SW480 (cell line): ENCODE data around the gene CTLA4.
"Not testable (repeated sequence)": the region's sequence is repeated elsewhere in the genome, so short reads cannot be mapped to it uniquely, and the experiment has no call there.

ENCODE experiments used
- DNase-seq: peaks from one replicate; pipeline ENCODE4 v3.0.0-alpha.2; 2016; ENCODE audit warnings: low spot score

Gene CTLA4

DNA sequence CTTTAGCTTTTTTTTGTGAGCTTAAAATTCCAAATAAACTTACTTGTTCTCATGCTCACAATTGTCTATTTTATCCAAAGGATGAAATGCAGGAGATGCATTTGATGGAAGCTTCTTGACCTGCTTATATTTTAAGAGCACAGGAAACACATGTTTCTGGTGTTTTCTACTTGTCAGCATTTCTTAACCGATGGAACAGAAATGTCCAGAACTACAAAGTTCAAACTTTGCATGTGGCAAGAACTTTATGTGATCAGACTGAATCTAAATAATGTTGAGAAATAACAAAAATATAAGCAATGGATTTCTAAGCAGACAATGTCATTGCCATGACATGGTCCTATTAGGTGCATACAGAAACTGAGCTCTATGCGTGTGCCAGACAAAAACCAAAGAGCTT, 9.9 kb upstream of the CTLA4 start:
- no peak for DNase-seq

DNA sequence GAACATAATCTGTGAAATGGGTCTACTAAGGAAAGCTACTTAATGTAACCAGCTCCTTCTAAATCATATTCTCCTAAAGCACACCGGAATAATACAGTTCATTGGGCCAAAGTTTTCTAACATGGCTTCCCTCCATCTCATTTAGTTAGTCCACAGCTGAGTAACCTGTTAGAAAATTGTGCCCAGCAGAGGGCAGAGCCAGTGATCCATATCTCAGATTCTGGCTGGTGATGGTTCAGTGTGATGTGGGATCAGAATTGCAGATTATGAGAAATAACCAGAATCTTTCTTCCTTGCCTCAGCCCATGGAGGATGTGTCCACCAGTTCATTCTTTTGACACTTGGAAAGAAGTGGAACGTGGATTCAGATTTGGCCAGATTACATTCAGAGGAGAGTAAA, 9.4 kb upstream of the CTLA4 start:
- no peak for DNase-seq

DNA sequence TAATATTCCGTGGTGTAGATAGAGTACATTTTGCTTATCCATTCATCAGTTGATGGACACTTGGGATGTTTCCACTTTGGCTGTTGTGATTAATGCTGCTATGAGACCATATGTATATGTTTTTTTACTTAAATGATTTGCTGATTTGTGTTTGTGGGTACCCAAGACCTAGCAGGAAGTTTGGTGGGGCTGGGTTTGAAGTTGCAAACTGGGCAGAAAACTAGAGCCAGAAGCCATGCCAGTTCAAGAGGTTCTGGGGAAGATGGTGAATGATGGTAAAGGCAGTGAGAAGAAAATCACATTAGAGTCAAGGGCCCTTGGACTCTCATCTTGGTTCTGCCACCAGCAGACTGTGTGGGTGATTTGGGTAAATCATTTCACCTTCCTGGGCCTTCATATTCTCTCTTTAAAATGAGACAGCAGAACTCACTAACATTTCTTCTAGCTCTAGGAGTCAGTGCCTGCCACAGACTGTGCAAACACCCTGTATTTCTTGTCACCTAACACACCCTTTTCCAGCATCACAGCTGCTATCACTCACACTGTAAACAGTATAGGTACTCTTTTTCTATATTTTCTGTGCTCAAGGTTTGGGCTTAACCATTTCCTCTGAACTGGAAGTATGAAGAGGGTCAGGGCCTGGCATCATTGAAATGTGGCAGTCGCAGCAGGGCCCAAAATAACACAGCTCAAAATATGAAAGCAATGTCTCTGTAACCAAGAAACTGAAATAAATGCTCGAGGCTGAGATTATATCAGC, 8.4 kb upstream of the CTLA4 start:
- DNase-seq: no peak

DNA sequence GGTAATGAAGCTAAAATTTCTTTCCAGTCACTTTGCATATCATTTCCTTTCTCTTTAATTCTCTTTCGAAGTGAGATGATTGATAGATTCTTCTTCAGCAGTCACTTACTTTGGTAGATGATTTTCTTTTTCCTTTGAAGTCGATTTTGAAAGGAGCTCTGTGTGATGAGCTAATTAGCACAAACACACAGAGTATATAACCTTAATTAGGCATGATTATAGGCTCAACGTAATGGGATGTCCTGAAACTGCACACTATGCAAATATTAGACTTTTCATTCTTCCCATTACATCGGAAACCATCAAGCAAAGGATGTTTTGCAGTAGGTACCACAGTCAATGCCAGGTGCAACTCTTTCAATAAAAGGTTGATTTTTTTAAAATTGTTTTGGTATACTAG, 6.4 kb upstream of the CTLA4 start:
- no peak for DNase-seq

DNA sequence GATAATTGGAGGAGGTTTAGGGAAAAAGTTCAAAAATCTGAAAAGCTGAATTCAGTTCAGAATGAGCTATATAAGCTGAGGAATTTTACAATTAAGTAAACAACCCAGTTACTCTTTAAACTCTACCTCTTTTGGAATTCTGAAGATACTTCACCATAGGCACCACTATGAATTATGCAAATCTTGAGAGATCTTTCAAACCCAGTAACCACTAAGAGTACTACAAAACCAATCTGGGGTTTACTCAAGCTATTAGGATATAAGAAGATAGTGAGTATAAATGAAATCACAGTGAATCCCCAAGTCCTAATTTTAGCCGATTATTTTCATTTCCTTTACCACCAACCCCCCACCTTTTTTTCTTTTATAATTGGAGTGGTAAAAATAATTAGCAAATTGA, 6.0 kb upstream of the CTLA4 start:
- no peak for DNase-seq

DNA sequence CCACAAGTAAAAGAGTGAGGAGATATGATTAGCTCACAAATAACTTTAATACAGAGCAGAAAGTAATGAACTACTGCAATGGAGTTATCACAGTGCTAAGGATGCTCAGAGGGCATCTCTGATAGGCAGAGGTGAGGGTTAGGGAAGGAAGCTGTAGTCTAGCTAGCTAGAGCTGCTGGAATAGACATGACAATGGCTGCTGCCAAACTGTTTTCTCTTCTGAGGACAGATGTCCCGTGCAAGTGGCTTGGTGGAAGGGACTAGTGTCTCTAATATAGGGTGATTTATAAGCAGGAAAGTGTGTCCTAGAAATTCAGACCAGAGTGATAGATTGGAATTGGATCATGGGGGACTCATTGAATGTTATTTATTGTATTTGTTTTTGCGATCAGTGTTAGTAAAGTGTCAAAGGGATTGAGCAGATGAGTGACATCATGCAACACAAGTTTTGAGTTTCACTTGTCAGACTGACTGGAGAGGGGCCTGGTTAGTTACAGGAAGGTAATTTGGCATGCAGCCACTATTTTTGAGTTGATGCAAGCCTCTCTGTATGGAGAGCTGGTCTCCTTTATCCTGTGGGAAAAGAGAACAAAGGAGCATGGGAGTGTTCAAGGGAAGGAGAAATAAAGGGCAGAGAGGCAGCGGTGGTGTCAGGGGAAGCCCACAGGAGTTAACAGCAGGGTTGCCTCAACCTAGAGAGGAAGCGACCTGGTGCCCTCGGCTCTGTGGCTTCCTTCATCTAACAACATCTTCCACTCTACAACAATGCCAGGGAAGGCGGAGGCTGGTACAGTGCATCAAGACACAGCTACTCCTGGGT, 1.9 kb downstream of the CTLA4 start:
- no peak for DNase-seq

DNA sequence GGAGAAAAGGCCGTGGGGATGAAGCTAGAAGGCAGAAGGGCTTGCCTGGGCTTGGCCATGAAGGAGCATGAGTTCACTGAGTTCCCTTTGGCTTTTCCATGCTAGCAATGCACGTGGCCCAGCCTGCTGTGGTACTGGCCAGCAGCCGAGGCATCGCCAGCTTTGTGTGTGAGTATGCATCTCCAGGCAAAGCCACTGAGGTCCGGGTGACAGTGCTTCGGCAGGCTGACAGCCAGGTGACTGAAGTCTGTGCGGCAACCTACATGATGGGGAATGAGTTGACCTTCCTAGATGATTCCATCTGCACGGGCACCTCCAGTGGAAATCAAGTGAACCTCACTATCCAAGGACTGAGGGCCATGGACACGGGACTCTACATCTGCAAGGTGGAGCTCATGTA, 2.9 kb downstream of the CTLA4 start:
- no peak for DNase-seq

DNA sequence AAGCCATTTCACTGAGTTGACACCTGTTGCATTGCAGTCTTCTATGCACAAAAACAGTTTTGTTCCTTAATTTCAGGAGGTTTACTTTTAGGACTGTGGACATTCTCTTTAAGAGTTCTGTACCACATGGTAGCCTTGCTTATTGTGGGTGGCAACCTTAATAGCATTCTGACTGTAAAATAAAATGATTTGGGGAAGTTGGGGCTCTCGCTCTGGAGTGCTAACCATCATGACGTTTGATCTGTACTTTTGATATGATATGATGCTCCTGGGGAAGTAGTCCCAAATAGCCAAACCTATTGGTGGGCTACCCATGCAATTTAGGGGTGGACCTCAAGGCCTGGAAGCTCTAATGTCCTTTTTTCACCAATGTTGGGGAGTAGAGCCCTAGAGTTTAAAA, 3.4 kb downstream of the CTLA4 start:
- DNase-seq: no peak

DNA sequence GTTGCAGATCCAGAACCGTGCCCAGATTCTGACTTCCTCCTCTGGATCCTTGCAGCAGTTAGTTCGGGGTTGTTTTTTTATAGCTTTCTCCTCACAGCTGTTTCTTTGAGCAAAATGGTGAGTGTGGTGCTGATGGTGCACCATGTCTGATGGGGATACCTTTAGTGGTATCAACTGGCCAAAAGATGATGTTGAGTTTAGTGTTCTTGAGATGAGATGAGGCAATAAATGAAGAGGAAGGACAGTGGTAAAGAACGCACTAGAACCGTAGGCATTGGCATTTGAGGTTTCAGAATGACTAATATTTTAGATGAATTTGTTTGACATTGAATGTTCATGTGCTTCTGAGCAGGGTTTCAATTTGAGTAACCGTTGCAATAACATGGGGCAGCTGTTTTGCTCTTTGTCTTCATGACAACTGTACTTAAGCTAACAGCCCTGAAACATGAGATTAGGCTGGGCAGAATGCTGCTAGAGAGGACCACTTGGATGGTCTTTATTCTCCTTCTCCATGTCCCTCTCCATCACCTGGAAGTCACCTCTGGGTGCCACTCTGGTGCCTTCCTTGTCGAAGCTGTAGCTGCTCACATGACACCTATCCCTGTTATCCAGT, 3.9 kb downstream of the CTLA4 start:
- DNase-seq: no peak

DNA sequence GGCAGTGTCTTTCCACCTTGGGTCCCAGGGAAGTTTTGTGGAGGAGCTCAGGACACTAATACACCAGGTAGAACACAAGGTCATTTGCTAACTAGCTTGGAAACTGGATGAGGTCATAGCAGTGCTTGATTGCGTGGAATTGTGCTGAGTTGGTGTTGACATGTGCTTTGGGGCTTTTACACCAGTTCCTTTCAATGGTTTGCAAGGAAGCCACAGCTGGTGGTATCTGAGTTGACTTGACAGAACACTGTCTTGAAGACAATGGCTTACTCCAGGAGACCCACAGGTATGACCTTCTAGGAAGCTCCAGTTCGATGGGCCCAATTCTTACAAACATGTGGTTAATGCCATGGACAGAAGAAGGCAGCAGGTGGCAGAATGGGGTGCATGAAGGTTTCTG, 5.9 kb downstream of the CTLA4 start:
- DNase-seq: no peak

DNA sequence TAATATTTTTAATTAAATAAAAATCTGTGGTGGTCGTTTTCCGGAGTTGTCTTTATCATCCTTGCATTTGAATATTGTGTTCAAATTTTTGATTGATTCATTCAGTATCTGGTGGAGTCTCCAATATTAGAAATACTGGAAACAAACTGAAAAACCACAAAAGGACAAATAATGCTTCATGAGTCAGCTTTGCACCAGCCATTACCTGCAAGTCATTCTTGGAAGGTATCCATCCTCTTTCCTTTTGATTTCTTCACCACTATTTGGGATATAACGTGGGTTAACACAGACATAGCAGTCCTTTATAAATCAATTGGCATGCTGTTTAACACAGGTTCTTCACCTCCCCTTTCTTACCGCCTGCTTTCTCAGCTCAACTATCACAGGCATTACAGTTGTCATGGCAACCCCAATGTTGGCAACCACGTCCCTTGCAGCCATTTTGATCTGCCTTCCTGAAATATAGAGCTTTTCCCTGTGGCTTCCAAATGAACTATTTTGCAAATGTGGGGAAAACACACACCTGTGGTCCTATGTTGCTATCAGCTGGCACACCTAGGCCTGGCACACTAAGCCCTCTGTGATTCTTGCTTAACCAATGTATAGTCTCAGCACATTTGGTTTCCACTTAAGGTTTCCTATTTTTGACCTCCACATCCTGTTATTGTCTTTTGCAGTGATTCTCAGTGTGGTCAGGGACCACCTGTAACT, 6.5 kb downstream of the CTLA4 start:
- DNase-seq: no peak

DNA sequence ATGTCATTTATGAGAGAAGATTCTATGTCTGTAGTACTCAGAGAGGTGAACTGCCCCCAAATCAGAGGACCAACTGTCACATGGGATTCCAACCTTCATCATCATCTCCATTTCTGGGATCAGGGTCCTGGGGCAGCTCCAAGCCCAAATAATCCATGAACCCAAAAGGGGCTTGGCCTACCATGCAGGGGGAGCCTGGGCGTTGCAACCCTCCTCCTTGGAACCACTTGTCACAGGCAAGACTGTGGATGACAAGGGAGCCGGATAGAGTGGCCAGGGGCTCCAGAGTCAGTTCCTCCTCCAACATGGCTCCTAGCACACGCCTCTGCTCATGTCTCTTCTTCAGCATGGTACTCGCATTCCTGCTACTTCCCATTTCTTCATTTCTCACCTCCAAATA, 7.9 kb downstream of the CTLA4 start:
- no peak for DNase-seq

DNA sequence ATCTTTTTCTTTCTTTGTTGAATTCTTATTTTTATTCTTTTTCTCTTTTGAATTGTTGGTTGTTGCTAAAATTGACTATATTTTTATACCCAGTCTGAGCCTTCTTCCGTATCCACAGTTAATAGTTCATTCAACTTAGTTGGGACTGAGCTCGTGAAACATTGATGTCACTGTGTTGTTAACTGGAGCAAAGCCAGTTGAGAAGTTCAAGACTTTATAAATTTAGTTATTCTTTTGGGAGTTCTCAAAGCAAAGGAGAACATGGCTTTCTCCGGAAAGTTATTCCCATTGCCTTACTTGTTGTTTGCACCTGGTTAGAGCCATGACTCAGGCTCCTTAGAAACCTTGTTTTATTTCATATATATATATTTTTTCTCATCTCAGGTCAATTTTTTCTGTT, 8.8 kb downstream of the CTLA4 start:
- DNase-seq: no peak

DNA sequence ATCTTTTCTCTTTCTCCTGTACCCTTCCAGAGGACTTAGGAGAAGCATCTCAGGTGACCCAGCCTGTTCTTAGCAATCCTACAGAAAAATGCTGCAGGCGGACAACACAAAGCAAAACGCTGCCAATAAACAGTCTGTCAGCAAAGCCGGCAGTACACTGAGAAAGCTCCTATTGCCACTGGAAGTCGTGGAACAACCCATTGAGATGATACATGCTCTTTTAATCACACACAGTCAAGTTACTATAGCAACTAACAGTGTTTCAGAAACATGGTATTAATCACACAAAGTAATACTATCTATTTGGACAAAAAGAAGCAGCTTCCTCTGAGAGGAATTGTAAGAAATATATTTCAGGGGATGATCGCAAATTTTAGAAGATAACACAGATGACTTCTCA, 10.5 kb downstream of the CTLA4 start:
- no peak for DNase-seq

DNA sequence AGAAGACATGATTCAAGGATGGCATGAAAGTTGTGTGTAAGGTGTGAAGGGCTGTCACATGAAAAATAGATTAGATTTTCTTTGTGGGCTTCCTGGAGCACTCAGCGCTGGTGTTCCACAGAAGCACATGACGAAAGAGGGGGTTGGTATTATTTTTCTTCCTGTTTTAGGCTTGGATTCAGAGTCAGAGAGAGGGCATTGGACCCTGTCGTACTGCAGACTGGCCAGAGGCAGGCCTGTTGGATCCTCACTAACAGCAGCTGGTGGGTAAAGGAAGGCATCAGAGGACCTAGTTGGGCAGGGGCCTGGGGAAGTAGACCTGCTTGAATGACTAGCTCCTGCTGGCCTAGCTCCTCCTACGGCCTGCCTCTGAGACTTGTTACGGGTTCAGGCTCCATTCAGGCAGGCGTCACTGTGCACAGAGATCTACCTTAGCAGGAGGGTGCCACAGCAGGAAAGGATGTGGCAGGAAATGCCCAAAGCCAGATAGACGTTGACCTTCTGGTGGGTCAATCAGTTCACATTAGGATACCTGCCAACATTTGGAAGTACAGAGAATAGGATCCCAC, 13.1 kb downstream of the CTLA4 start:
- DNase-seq: no peak

DNA sequence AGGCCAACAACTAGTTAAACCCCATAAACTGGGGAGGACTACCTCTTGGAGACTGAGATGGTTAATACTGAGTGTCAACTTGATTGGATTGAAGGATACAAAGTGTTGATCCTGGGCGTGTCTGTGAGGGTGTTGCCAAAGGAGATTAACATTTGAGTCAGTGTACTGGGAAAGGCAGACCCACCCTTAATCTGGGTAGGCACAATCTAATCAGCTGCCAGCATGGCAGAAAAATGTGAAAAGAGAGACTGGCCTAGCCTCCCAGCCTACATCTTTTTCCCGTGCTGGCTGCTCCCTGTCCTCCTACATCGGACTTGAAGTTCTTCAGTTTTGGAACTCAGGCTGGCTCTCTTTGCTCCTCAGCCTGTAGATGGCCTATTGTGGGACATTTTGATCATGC, 13.6 kb downstream of the CTLA4 start:
- DNase-seq: not testable (repeated sequence)

DNA sequence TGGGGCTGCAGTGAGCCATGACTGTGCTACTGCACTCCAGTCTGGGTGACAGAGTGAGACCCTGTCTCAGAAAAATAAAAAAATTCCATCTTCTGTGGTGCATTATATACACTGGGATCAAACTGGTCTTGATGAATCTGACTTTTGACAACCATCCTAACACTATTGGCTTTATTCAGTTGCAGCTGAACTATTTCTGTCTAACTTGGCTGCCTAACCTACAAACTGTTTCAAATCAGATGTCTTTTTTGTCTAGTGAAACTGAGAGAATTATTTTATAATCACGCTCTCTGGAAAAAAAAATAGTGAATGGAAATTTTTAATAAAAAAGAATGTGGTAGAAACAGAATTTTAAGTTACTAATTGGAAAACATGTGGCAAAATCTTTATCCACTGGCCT, 15.0 kb downstream of the CTLA4 start:
- no peak for DNase-seq

DNA sequence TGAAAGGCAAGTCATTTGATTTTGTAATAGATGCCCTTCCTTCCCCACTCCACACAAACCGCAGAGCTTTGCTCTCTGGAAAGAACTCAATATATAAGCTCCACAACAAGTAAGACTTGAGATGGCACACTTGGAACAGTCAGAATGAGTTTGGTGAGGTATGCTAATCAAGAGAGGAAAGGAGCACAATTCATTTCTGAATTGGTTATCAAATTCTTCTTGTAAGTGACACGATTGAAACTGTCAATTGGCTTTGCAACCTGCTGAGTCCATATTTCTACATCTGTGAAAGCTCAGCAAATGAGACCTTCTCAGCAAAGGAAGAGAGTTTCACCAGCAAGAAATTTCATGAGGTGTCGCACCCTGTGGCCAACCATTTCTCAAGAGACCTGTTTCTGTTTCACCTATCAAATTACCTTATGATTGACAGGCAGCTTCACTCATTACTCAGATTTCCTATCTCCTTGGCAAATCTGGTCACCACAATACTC, 19.1 kb downstream of the CTLA4 start:
- no peak for DNase-seq

DNA sequence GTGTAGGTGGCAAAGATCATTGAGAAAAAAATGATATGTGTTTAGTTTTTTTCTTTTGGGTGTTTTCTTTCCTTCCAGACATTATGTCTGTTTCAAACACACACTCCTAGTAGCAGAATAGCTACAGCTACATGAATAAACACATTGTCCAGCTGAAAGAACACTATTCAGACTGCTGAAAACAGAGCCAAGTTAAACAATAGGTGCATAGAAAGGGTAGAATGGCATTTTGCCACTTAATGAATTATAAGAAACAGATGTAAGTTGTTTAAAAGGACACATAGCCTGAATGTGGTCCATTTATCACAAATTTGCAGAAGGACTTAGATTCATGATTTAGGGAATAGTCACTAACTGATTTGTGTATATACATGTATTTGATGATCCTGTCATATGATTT, 20.1 kb downstream of the CTLA4 start:
- DNase-seq: no peak

DNA sequence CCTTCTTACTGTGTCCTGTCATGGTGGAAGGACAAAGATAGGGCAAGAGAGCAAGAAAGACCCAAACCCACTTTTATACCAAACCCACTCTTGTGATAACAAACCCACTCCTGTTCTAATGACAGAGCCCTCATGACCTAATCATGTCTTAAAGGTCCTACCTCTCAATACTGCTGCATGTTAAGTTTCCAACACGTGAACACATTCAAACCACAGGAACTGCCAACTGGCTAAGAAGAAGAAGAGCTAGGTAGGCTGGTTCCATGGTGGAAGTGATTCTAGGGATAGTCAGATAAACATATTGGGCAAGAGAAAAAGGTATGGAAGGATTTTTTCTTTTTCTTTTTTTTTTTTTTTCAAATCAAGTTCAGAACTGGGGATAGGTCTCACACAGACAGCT, 22.0 kb downstream of the CTLA4 start:
- DNase-seq: no peak

DNA sequence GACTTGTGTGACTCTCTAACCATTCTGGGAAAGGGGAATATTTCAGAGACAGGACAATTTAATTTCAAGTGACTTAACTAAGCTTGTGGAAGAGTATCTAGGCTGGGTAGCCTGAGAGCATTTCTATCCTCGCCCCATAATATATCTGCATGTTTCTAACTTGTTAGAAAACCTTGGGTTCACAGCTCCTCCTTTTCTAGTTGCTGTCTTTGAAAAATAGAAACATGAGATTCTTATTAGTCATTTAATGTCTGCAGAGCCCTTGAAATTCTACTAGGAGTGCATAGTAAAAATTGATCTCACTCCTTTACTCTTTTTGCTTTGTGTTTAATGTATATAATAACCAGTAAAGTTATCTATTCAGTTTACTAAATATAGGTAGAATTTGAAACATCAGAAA, 22.4 kb downstream of the CTLA4 start:
- no peak for DNase-seq

DNA sequence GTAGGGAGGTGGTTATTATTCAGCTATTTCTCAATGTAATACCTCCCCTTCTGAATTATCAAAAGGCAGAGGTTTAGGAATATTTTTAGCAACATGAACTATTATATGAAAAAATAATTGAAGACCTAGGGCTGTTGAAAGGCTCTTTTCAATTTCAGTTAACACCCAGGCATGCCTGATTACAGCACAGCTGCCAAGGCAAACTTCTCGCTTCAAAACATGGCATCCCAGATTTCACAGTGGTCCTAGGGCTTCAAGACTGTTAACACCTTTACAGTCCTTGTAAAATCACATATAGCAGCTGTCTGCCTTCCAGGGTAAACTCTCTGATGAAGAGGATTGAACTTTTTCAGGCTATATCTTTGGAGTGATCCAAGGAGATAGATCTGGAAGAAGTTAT, 23.2 kb downstream of the CTLA4 start:
- DNase-seq: no peak
